Activated naive CD8-positive, alpha-beta T cell treated with anti-CD3 and anti-CD28 coated beads for 36 hours (primary cell): ENCODE measurements around the gene NSD1. TPM values are rescaled to one million over a fixed set of nuclear protein-coding genes. Genes with fewer than 3 reads are reported as not detected.

ENCODE experiments used
- DNase-seq: peaks from one replicate; pipeline ENCODE4 v3.0.0; 2021
- H3K27ac Mint-ChIP-seq: one replicate; pipeline ENCODE4 v1.8.0; 2022; ENCODE audit warnings: mild to moderate bottlenecking, moderate library complexity, mixed read lengths
- H3K27me3 Mint-ChIP-seq: one replicate; pipeline ENCODE4 v1.8.0; 2022; ENCODE audit warnings: mild to moderate bottlenecking, mixed read lengths
- H3K36me3 Mint-ChIP-seq: one replicate; pipeline ENCODE4 v1.8.0; 2021; ENCODE audit warnings: mild to moderate bottlenecking, mixed read lengths
- H3K4me1 Mint-ChIP-seq: one replicate; pipeline ENCODE4 v1.8.0; 2021; ENCODE audit warnings: mixed read lengths
- H3K4me3 Mint-ChIP-seq: one replicate; pipeline ENCODE4 v1.8.0; 2022; ENCODE audit warnings: mild to moderate bottlenecking, moderate library complexity, mixed read lengths
- H3K9me3 Mint-ChIP-seq: one replicate; pipeline ENCODE4 v1.8.0; 2022; ENCODE audit warnings: mixed read lengths
- total RNA-seq, 2 experiments: library from RNA; stranded (reverse); gene quantifications; one replicate each; pipeline ENCODE4 v1.2.3, GENCODE V29; 2021

Gene NSD1
- total RNA-seq, 2 experiments from 2014 or later: 64.0 to 66.4 TPM

DNA sequence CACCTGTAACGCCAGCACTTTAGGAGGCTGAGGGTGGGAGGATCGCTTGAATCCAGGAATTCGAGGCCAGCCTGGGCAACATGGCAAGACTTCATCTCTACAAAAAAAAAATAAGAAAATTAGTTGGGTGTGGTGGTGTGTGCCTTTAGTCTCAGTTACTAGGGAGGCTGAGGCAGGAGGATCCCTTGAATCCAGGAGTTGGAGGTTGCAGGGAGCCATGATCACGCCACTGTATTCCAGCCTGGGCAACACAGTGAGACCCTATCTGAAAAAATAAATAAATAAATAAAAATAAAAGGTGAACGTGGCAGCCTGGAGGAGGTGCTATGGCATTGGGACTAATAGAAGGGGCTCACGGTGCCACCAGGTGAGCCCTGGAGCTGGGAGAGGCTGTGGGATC, 39.8 kb upstream of the NSD1 start:
- Mint-ChIP-seq H3K4me3 (no peak overlapping the region), H3K9me3 (no peaks in the 10 kb centered on the region), H3K27ac (no peak overlapping the region), H3K36me3 (no peaks in the 10 kb centered on the region), H3K27me3 (peaks cover 6% of the 10 kb centered on the region), H3K4me1 (no peaks in the 10 kb centered on the region)
- no peak for DNase-seq

GRCh38 chr5:177094224-177095087, 39.1 kb upstream of the NSD1 start:
- H3K27me3 Mint-ChIP-seq: peaks cover 3% of the 10 kb centered on the region
- no peaks in the 10 kb centered on the region for H3K9me3 Mint-ChIP-seq
- H3K4me1 Mint-ChIP-seq: no peaks in the 10 kb centered on the region
- DNase-seq: no peak
- no peak overlapping the region for H3K27ac Mint-ChIP-seq
- no peak overlapping the region for H3K4me3 Mint-ChIP-seq
- H3K36me3 Mint-ChIP-seq: no peaks in the 10 kb centered on the region

DNA sequence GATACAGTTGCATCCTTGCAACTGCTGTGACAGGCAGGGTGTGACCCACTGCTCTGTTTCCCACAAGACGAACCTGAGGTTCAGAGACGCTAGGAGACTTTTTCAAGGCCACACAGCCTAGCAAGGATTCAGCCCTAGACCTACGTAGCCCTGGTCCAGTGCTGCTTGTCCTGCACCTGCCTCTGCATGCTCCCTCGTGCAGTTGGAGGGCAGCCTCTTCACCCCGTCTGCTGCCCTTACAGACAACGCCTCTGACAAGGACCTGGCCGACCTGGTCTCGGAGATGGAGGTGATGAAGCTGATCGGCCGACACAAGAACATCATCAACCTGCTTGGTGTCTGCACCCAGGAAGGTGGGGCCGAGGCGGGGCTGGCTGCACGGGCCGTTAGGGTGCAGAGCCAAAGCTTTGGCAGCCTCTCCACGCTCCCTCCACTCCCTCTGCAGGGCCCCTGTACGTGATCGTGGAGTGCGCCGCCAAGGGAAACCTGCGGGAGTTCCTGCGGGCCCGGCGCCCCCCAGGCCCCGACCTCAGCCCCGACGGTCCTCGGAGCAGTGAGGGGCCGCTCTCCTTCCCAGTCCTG, 38.4 kb upstream of the NSD1 start:
- Mint-ChIP-seq H3K4me3 (no peak overlapping the region), H3K9me3 (no peaks in the 10 kb centered on the region), H3K27me3 (no peaks in the 10 kb centered on the region), H3K27ac (no peak overlapping the region), H3K4me1 (no peaks in the 10 kb centered on the region), H3K36me3 (no peaks in the 10 kb centered on the region)
- DNase-seq: no peak

GRCh38 chr5:177096162-177097015, 37.2 kb upstream of the NSD1 start:
- Mint-ChIP-seq H3K4me1 (no peaks in the 10 kb centered on the region), H3K27me3 (peaks cover 3% of the 10 kb centered on the region), H3K4me3 (no peak overlapping the region), H3K9me3 (no peaks in the 10 kb centered on the region), H3K36me3 (no peaks in the 10 kb centered on the region), H3K27ac (no peak overlapping the region)
- DNase-seq: no peak

- no peak for DNase-seq
- Mint-ChIP-seq H3K4me3 (no peak overlapping the region), H3K36me3 (no peaks in the 10 kb centered on the region)
Observed at GRCh38 chr5:177097016-177097985, 36.3 kb upstream of the NSD1 start.

GRCh38 chr5:177098120-177098469, 35.5 kb upstream of the NSD1 start:
- H3K27ac Mint-ChIP-seq: no peak overlapping the region
- no peaks in the 10 kb centered on the region for H3K36me3 Mint-ChIP-seq
- no peaks in the 10 kb centered on the region for H3K9me3 Mint-ChIP-seq

More at GRCh38 chr5:177097016-177097985, 36.3 kb upstream of the NSD1 start:
- H3K9me3 Mint-ChIP-seq: no peaks in the 10 kb centered on the region
- no peaks in the 10 kb centered on the region for H3K4me1 Mint-ChIP-seq
- H3K27ac Mint-ChIP-seq: peak overlapping the region; percentile 14
- peaks cover 3% of the 10 kb centered on the region for H3K27me3 Mint-ChIP-seq

DNA sequence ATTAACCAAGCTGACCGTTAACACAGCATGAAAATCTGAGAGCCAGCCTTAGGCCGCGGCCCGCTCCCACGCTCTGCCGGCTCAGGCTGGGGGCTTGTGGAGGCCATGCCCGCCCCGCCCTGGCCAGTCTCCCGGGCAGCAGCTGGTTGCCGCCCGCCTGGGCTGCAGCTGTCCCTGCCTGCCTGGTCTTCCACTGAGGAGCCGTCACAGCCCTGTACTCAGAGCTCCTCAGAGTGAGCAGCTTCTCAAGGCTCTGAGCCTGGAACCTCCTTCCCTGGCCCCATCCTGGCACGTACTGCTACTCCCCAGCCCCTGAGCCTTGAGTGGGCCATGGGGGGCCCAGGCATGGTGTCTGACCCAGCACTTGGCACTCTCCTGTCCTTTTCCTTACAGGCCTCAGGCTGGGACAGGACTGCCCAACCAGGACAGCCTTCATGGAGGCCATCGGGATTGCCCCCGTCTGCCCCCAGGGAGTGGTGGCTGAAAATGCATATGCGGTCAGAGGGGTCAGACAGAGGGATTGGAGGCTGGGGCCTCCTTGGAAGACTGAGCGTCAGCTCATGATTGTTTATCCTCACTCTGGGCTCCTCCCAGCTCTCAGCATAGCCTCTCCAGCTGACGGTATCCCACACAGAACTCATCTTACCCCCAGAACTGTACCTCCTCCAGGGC, 35.0 kb upstream of the NSD1 start:
- no peak for DNase-seq
- H3K27ac Mint-ChIP-seq: no peak overlapping the region
- H3K4me1 Mint-ChIP-seq: no peaks in the 10 kb centered on the region
- no peak overlapping the region for H3K4me3 Mint-ChIP-seq
- peaks cover 3% of the 10 kb centered on the region for H3K27me3 Mint-ChIP-seq
- H3K9me3 Mint-ChIP-seq: no peaks in the 10 kb centered on the region
- no peaks in the 10 kb centered on the region for H3K36me3 Mint-ChIP-seq

More at GRCh38 chr5:177098120-177098469, 35.5 kb upstream of the NSD1 start:
- peaks cover 3% of the 10 kb centered on the region for H3K27me3 Mint-ChIP-seq
- DNase-seq: no peak
- no peak overlapping the region for H3K4me3 Mint-ChIP-seq
- H3K4me1 Mint-ChIP-seq: no peaks in the 10 kb centered on the region

DNA sequence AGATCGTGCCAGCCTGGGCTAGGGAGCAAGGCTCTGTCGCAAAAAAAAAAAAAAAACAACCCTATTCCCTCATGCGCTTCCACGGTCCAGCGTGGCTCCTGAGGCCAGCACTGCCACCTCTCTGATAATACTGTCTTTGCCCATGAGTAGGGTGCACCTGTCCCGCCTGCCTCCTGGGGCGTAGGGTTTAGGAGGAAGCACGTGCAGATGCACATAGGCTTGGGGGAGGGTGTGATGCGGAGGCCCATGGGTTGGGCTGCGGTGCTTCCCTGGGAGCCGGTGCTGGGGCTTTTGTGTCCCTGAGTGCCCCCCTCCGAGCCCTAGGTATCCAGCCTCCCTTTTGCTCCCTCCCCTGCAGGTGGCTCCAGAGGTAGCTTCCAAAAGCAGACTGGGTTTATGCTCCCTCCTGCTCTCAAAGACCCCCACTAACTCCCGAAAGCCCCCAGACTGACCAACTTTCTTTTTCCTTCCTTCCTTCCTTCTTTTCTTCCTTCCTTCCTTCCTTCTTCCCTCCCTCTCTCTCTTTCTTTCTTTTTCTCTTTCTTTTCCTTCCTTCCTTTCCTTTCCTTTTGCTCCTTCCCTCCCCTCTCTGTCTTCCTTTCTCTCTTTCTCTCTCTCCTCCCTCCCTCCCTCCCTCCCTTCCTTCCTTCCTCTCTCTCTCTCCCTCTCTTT, 34.0 kb upstream of the NSD1 start:
- DNase-seq: no peak
- Mint-ChIP-seq H3K27me3 (peaks cover 3% of the 10 kb centered on the region), H3K36me3 (no peaks in the 10 kb centered on the region), H3K9me3 (no peaks in the 10 kb centered on the region), H3K27ac (no peak overlapping the region), H3K4me3 (no peak overlapping the region), H3K4me1 (no peaks in the 10 kb centered on the region)

DNA sequence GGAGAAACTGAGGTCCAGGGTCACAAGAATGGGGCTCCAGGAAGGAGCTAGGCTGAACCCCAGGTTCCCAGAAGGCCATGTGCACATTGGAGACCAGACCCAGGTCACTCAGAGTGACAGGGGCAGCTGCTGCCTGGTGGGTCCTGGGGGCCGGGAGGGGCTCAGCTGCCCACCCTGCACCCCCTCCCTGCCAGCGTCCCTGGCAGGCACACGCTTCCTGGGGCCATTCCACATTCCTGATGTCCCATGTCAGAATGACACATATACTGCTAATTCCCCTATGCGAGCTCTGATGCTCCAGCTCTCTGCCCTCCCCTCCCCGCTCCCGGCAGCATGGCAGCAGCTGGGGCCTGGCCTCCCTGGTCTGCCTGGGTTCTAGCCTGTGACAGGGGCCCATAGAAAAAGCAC, 32.9 kb upstream of the NSD1 start:
- Mint-ChIP-seq H3K9me3 (no peaks in the 10 kb centered on the region), H3K27ac (no peak overlapping the region), H3K4me3 (no peak overlapping the region), H3K4me1 (no peaks in the 10 kb centered on the region), H3K27me3 (peaks cover 3% of the 10 kb centered on the region), H3K36me3 (no peaks in the 10 kb centered on the region)
- no peak for DNase-seq

DNA sequence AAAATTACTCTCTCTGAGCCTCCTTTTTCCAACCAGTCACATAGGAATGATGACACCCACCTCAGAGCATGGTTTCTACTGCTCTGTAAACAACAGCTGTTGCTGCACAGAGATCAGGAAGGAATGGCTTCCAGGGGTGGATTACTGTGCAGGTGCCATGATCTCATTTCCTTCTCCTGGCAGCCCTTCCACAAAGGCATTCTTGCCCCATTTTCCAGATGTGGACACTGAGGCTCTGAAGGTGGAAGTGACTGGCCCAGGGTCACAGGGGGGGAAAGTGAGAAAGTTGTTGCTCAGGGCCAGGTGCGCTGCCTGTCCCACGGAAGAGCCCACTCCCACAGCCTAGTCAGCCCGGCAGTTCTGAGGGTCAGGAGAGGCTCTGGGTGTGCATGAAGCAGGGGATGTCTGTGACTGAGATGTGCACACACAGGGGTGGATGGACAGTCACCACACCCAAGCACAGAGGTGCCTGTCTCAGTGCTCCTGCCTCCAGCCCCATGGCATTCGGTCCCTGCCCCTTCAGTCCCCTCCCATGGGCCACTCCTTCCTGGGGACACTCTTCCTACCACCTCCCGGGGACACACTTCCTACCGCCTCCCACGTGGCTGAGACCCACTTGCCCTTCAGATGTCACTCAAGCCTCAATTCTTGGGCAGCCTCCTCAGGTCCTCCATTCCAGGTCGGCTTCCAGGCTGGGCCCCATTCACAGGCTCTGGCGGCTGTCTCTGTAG, 29.9 kb upstream of the NSD1 start:
- Mint-ChIP-seq H3K4me1 (no peaks in the 10 kb centered on the region), H3K4me3 (no peak overlapping the region), H3K9me3 (no peaks in the 10 kb centered on the region), H3K27ac (no peak overlapping the region), H3K27me3 (peaks cover 3% of the 10 kb centered on the region), H3K36me3 (no peaks in the 10 kb centered on the region)
- no peak for DNase-seq

GRCh38 chr5:177105691-177106476, 27.7 kb upstream of the NSD1 start:
- Mint-ChIP-seq H3K4me1 (no peaks in the 10 kb centered on the region), H3K4me3 (no peak overlapping the region), H3K36me3 (no peaks in the 10 kb centered on the region), H3K27me3 (no peaks in the 10 kb centered on the region), H3K9me3 (no peaks in the 10 kb centered on the region), H3K27ac (no peak overlapping the region)
- no peak for DNase-seq

DNA sequence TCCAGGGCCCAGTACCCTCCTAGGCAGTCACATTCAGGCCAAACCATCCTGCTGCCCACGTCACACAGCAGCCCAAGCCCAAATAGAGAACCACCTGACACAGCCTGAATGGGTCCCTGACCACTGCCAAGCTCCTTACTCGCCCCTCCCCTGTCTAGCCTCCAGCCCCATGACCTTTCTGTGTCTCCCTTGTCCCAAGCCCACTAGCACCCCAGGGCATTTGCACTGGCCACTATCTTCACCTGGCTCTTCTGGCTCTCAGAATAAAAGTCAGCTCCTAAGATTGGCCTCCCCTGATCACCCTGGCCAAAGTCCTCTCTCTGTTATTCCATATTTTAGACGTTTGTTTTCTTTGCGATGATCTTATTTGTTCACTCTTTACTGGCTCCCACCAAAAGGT, 26.4 kb upstream of the NSD1 start:
- Mint-ChIP-seq H3K27me3 (no peaks in the 10 kb centered on the region), H3K27ac (no peak overlapping the region), H3K4me3 (no peak overlapping the region), H3K9me3 (no peaks in the 10 kb centered on the region), H3K4me1 (peaks cover 4% of the 10 kb centered on the region), H3K36me3 (no peaks in the 10 kb centered on the region)
- no peak for DNase-seq
